DOHH2 (cell line): ENCODE measurements around the gene FZD1.

Experiments used
- H3F3A ChIP-seq: fragments of 200-600 bp; sonication (generic), shearing (Covaris generic); 2 replicates; pipeline ENCODE4 v1.6.0; 2016; ENCODE audit warnings: antibody characterized with exemption, mild to moderate bottlenecking; ENCODE audit not compliant: control insufficient read depth, insufficient read depth
- H3K27ac ChIP-seq: fragments of 200-600 bp; sonication (generic); 2 replicates; pipeline ENCODE4 v1.5.1; 2014; ENCODE audit warnings: low read depth, mild to moderate bottlenecking, low read length, moderate library complexity
- H3K27me3 ChIP-seq: fragments of 200-600 bp; sonication (generic); 2 replicates; pipeline ENCODE4 v1.6.1; 2014; ENCODE audit warnings: mild to moderate bottlenecking, low read length, mixed read lengths; ENCODE audit not compliant: control insufficient read depth
- H3K36me3 ChIP-seq: fragments of 200-600 bp; sonication (generic); 2 replicates; pipeline ENCODE4 v1.6.1; 2014; ENCODE audit warnings: mild to moderate bottlenecking, low read length, moderate library complexity, mixed read lengths; ENCODE audit not compliant: control insufficient read depth
- H3K4me1 ChIP-seq: fragments of 200-600 bp; sonication (generic); 2 replicates; pipeline ENCODE4 v1.6.1; 2014; ENCODE audit warnings: mild to moderate bottlenecking, low read length, mixed read lengths; ENCODE audit not compliant: control insufficient read depth
- H3K4me2 ChIP-seq: fragments of 200-600 bp; sonication (generic); 2 replicates; pipeline ENCODE4 v1.6.0; 2014; ENCODE audit warnings: mild to moderate bottlenecking, low read length, moderate library complexity
- H3K4me3 ChIP-seq: fragments of 200-600 bp; sonication (generic); 2 replicates; pipeline ENCODE4 v1.5.1; 2014; ENCODE audit warnings: mild to moderate bottlenecking, low read length, mixed read lengths
- H3K79me2 ChIP-seq: fragments of 200-600 bp; sonication (generic); 2 replicates; pipeline ENCODE4 v1.6.1; 2014; ENCODE audit warnings: mild to moderate bottlenecking, low read length, mixed read lengths; ENCODE audit not compliant: control insufficient read depth
- H3K9me2 ChIP-seq: fragments of 200-600 bp; sonication (generic); replicated peaks from 2 replicates; pipeline ENCODE4 v1.6.1; 2014; ENCODE audit warnings: mild to moderate bottlenecking, low read length, mixed read lengths; ENCODE audit not compliant: control insufficient read depth
- H3K9me3 ChIP-seq: fragments of 200-600 bp; sonication (generic); 2 replicates; pipeline ENCODE4 v1.6.1; 2014; ENCODE audit warnings: antibody characterized with exemption, low read length, mixed read lengths; ENCODE audit not compliant: control insufficient read depth, insufficient read depth
- H4K20me1 ChIP-seq: fragments of 200-600 bp; sonication (generic); 2 replicates; pipeline ENCODE4 v1.6.0; 2014; ENCODE audit warnings: low read depth, mild to moderate bottlenecking, antibody characterized with exemption, low read length, moderate library complexity; ENCODE audit not compliant: control insufficient read depth, insufficient read depth
- CTCF ChIP-seq: fragments of 200-600 bp; sonication (generic); IDR thresholded peaks from one replicate; pipeline ENCODE4 v1.5.1; 2014; ENCODE audit warnings: antibody characterized with exemption, mild to moderate bottlenecking, low read depth, low read length; ENCODE audit not compliant: poor library complexity, severe bottlenecking
- EZH2phosphoT487 ChIP-seq: fragments of 200-600 bp; sonication (generic); IDR thresholded peaks from 2 replicates; pipeline ENCODE4 v1.6.1; 2017; ENCODE audit warnings: borderline replicate concordance, mild to moderate bottlenecking, antibody characterized with exemption, low read length, moderate library complexity, mixed read lengths

The FZD1 gene

GRCh38 chr7:91313113-91313512 is 48.9 kb downstream of the FZD1 start:
- H3K4me3 ChIP-seq, result no peak overlapping the region
- no peaks in the 10 kb centered on the region for H3K27me3 ChIP-seq
- no peaks in the 10 kb centered on the region for H4K20me1 ChIP-seq
- no peaks in the 10 kb centered on the region for H3K9me3 ChIP-seq
- TF ChIP-seq EZH2phosphoT487, result no peak
- no peak for TF ChIP-seq CTCF
- no peak overlapping the region for H3K27ac ChIP-seq
- H3K36me3 ChIP-seq, result no peaks in the 10 kb centered on the region
- H3K79me2 ChIP-seq, result no peaks in the 10 kb centered on the region
- H3K4me1 ChIP-seq, result 0 out of 2 replicates have a peak, but pooled peaks cover 5% of the 10 kb centered on the region
- H3K4me2 ChIP-seq, result no peak overlapping the region
- H3F3A ChIP-seq, result no peaks in the 10 kb centered on the region
- H3K9me2 ChIP-seq, result no peaks in the 10 kb centered on the region

- no peak for TF ChIP-seq EZH2phosphoT487
- no peak for TF ChIP-seq CTCF
- no peaks in the 10 kb centered on the region for H3K79me2 ChIP-seq
- H3K27me3 ChIP-seq, result no peaks in the 10 kb centered on the region
- no peaks in the 10 kb centered on the region for H3F3A ChIP-seq
- H4K20me1 ChIP-seq, result no peaks in the 10 kb centered on the region
- no peak overlapping the region for H3K4me3 ChIP-seq
- 0 out of 2 replicates have a peak, but pooled peaks cover 3% of the 10 kb centered on the region for H3K4me1 ChIP-seq
- no peaks in the 10 kb centered on the region for H3K9me2 ChIP-seq
- H3K9me3 ChIP-seq, result no peaks in the 10 kb centered on the region
- H3K36me3 ChIP-seq, result no peaks in the 10 kb centered on the region
- H3K27ac ChIP-seq, result no peak overlapping the region
- H3K4me2 ChIP-seq, result no peak overlapping the region
These were observed 50.5 kb downstream of the FZD1 start for GRCh38 chr7:91314591-91315323.

DNA sequence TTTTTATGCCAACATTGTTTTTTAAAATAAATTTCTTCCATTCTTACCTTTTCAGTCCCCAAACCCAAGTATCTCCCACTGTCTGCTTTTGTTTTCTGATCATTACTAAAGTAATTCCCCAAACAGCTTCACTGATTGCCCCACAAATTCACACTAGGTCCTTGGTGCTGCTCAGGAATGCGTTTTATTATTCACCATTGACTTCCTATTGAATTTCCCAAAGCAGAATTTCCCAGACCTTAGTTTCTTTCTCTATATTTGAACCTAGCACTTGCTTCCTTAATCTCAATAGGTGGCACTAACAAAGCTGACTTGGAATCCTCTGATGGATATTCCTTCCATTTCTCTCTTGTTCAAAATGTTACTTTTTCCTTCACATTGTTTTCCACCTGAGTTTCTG is 52.2 kb downstream of the FZD1 start:
- H3K27me3 ChIP-seq, result no peaks in the 10 kb centered on the region
- H4K20me1 ChIP-seq, result no peaks in the 10 kb centered on the region
- no peaks in the 10 kb centered on the region for H3K9me2 ChIP-seq
- no peak overlapping the region for H3K27ac ChIP-seq
- H3K79me2 ChIP-seq, result no peaks in the 10 kb centered on the region
- H3K9me3 ChIP-seq, result no peaks in the 10 kb centered on the region
- H3K4me2 ChIP-seq, result no peak overlapping the region
- H3K4me3 ChIP-seq, result no peak overlapping the region
- TF ChIP-seq CTCF (no peak), EZH2phosphoT487 (no peak)
- no peaks in the 10 kb centered on the region for H3K36me3 ChIP-seq
- H3K4me1 ChIP-seq, result 0 out of 2 replicates have a peak, but pooled peaks cover 3% of the 10 kb centered on the region
- H3F3A ChIP-seq, result no peaks in the 10 kb centered on the region
